ENCODE measurements around the gene SPATA20. TPM values are rescaled to one million over a fixed set of nuclear protein-coding genes. Genes with fewer than 3 reads are reported as not detected.

The SPATA20 gene
- total and polyA plus RNA-seq, 2 of the 4 experiments (the other 2 are of a cell fraction) = 17.0 to 35.0 TPM

DNA sequence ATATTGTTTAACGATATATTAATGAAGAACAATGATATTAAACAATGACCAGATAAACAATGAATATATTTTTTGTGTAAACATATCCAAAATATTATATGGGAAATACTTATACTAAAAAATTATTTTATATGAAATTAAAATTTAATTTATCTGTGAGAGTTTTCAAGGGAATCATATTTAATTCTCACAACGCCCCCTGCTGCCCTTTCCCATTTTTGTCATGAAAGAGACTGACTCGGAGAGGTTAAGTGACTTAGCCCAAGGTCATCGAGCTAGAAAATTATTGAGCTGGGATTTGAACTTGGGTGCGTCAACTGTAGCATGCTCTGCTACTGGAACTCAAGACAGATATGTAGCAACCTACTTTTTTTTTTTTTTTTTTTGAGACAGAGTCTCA is 45.9 kb upstream of the SPATA20 start:
- ATAC-seq (ENCODE audit: low read depth) (no peak), DNase-seq (no peak)
- H2BK20ac ChIP-seq (ENCODE audit: low read depth, low read length) = no peak overlapping the region
- 60% methylated on average over 1 of the region's 5 CpGs; no CpG with 5 or more reads in 1 of the 2 experiments for WGBS, 2 experiments (ENCODE audit: extremely low coverage in 2 of 2, insufficient read length in 1 of 2)
- no peak overlapping the region for H2AFZ ChIP-seq (replicated peaks; ENCODE audit: low read length, poor library complexity)
- no peak overlapping the region for H3K14ac ChIP-seq (replicated peaks; ENCODE audit: low read depth, low read length)
- no peaks in the 10 kb centered on the region for H3K9me3 ChIP-seq (ENCODE audit: control insufficient read depth, insufficient read depth, low read length)
- TF ChIP-seq RAD21 (IDR thresholded peaks at IDR 0.05; ENCODE audit: low read length) = no peak
- TF ChIP-seq MAZ (IDR thresholded peaks at IDR 0.05; ENCODE audit: borderline replicate concordance, low read depth, low read length) = no peak
- TF ChIP-seq SMC3 (IDR thresholded peaks at IDR 0.05; ENCODE audit: low read depth, low read length) = peak; percentile 23; the same call in 1 of the 2 replicates
- TF ChIP-seq, protein P1, sequence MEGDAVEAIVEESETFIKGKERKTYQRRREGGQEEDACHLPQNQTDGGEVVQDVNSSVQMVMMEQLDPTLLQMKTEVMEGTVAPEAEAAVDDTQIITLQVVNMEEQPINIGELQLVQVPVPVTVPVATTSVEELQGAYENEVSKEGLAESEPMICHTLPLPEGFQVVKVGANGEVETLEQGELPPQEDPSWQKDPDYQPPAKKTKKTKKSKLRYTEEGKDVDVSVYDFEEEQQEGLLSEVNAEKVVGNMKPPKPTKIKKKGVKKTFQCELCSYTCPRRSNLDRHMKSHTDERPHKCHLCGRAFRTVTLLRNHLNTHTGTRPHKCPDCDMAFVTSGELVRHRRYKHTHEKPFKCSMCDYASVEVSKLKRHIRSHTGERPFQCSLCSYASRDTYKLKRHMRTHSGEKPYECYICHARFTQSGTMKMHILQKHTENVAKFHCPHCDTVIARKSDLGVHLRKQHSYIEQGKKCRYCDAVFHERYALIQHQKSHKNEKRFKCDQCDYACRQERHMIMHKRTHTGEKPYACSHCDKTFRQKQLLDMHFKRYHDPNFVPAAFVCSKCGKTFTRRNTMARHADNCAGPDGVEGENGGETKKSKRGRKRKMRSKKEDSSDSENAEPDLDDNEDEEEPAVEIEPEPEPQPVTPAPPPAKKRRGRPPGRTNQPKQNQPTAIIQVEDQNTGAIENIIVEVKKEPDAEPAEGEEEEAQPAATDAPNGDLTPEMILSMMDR (conservative IDR thresholded peaks at IDR 0.05; ENCODE audit: low read depth, low read length) = peak; percentile 41
- TF ChIP-seq RCOR1 (IDR thresholded peaks at IDR 0.05; ENCODE audit: insufficient replicate concordance, low read length) = no peak
- H3K4me1 ChIP-seq (ENCODE audit: control insufficient read depth, insufficient read depth, low read length) = peaks cover 4% of the 10 kb centered on the region
- H3K4me2 ChIP-seq (ENCODE audit: low read depth, low read length) = no peak overlapping the region
- no peak overlapping the region for H3K23ac ChIP-seq (ENCODE audit: low read depth, low read length)
- H3K9ac ChIP-seq (ENCODE audit: low read depth, low read length) = no peak overlapping the region
- H3K79me1 ChIP-seq (ENCODE audit: low read depth in 1 of 2, low read length in 2 of 2) = no peaks in the 10 kb centered on the region
- no peak overlapping the region for H3K27ac ChIP-seq (ENCODE audit: insufficient read depth, low read length)
- no peak overlapping the region for H3K56ac ChIP-seq (ENCODE audit: extremely low read depth, insufficient read depth, low read length)
- CTCF ChIA-PET = interaction anchor here (0.5 to 1.7 kb wide), 4 partner anchors 12 to 414 kb away, joined by 3 to 8 read pairs (median 5); no protein-coding TSS in a partner anchor
- no peak overlapping the region for H2BK120ac ChIP-seq (ENCODE audit: low read depth, low read length)
- peaks cover 5% of the 10 kb centered on the region; the same call in 1 of the 2 replicates for H3K9me1 ChIP-seq (ENCODE audit: insufficient read depth, low read length)
- no peak overlapping the region for H3K18ac ChIP-seq (ENCODE audit: low read depth, low read length)
- no peak overlapping the region for H2BK5ac ChIP-seq (ENCODE audit: low read depth, low read length, poor library complexity, severe bottlenecking)
- H3K27me3 ChIP-seq (ENCODE audit: control insufficient read depth, insufficient read depth, low read length) = no peaks in the 10 kb centered on the region; the same call in 1 of the 2 replicates
- no peak overlapping the region for H2BK15ac ChIP-seq (ENCODE audit: low read depth, low read length)
- no TSS peak for BruUV-seq (replicated peaks)
- H4K5ac ChIP-seq (ENCODE audit: low read depth, low read length) = no peak overlapping the region
- H4K8ac ChIP-seq (ENCODE audit: low read depth in 2 of 2, low read length in 2 of 2) = no peak overlapping the region
- no peaks in the 10 kb centered on the region for H3K36me3 ChIP-seq (ENCODE audit: control insufficient read depth, insufficient read depth, low read length)
- dilution Hi-C loops (cut with HindIII; ENCODE audit: low sequenced_read_pairs, unreplicated experiment) = no loop called here
- POLR2A ChIA-PET (ENCODE audit: unreplicated experiment) = no interaction called here
- H4K20me1 ChIP-seq (ENCODE audit: insufficient read depth, low read length) = no peaks in the 10 kb centered on the region
- in situ Hi-C loops (cut with MboI; ENCODE audit: low sequenced_read_pairs) = no loop called here
- H3K4ac ChIP-seq (ENCODE audit: low read depth, low read length) = no peak overlapping the region
- no peak overlapping the region for H2AK5ac ChIP-seq (ENCODE audit: low read depth, low read length)
- H2AK9ac ChIP-seq (replicated peaks; ENCODE audit: low read depth, low read length, poor library complexity) = no peak overlapping the region
- no peak overlapping the region for H4K91ac ChIP-seq (ENCODE audit: insufficient read depth, low read depth, low read length)
- intact Hi-C loops (cut with micrococcal nuclease) = no loop called here
- H3K4me3 ChIP-seq (ENCODE audit: insufficient read depth, low read depth, low read length) = no peak overlapping the region
